Liver (tissue), 9 donors: ENCODE measurements around the gene UNC5A. TPM values are rescaled to one million over a fixed set of nuclear protein-coding genes. Genes with fewer than 3 reads are reported as not detected.

Experiments used
- DNase-seq: peaks from one replicate; pipeline ENCODE4 v3.0.0-alpha.2; 2017; ENCODE audit warnings: low spot score
- H3K27ac ChIP-seq, 2 donors: one replicate each; pipeline ENCODE4 v1.7.0; 2013; ENCODE audit warnings: inconsistent platforms in 2 of 2, low read length in 2 of 2, control low read depth in 1 of 2, low read depth in 1 of 2, mild to moderate bottlenecking in 1 of 2
- H3K27me3 ChIP-seq, 4 donors: one replicate each; pipeline versions ENCODE4 v1.6.1 to v1.7.0; 2013; ENCODE audit warnings: low read length in 3 of 4, inconsistent platforms in 1 of 4, mild to moderate bottlenecking in 1 of 4, moderate library complexity in 1 of 4; ENCODE audit not compliant: control insufficient read depth in 4 of 4, insufficient read depth in 4 of 4
- H3K36me3 ChIP-seq, 4 donors: one replicate each; pipeline versions ENCODE4 v1.6.1 to v1.7.0; 2013; ENCODE audit warnings: low read length in 3 of 4, mild to moderate bottlenecking in 3 of 4, low read depth in 1 of 4, moderate library complexity in 1 of 4; ENCODE audit not compliant: control insufficient read depth in 4 of 4, insufficient read depth in 3 of 4
- H3K4me1 ChIP-seq, 4 donors: one replicate each; pipeline versions ENCODE4 v1.6.1 to v1.7.0; 2013; ENCODE audit warnings: low read length in 3 of 4, mild to moderate bottlenecking in 3 of 4, moderate library complexity in 1 of 4; ENCODE audit not compliant: control insufficient read depth in 4 of 4, insufficient read depth in 4 of 4
- H3K4me3 ChIP-seq, 3 donors: one replicate each; pipeline versions ENCODE4 v1.6.1 to v1.7.0; 2013; ENCODE audit warnings: low read length in 3 of 3, control low read depth in 1 of 3, low read depth in 1 of 3, mild to moderate bottlenecking in 1 of 3
- H3K9ac ChIP-seq, 2 donors: one replicate each; pipeline ENCODE4 v1.7.0; 2013; ENCODE audit warnings: low read length in 2 of 2, mild to moderate bottlenecking in 2 of 2, moderate library complexity in 2 of 2, control low read depth in 1 of 2, low read depth in 1 of 2
- H3K9me3 ChIP-seq, 4 donors: one replicate each; pipeline versions ENCODE4 v1.6.1 to v1.7.0; 2013; ENCODE audit warnings: low read length in 3 of 4; ENCODE audit not compliant: control insufficient read depth in 4 of 4
- EGR1 ChIP-seq, 2 donors: IDR thresholded peaks; 2 replicates each; pipeline ENCODE4 v1.6.1; 2016 to 2018; ENCODE audit warnings: antibody characterized with exemption in 2 of 2, low read depth in 2 of 2
- FOXA1 ChIP-seq: IDR thresholded peaks from 2 replicates; pipeline ENCODE4 v1.6.1; 2016; ENCODE audit warnings: antibody characterized with exemption
- FOXA2 ChIP-seq: IDR thresholded peaks from 2 replicates; pipeline ENCODE4 v1.6.1; 2016; ENCODE audit warnings: antibody characterized with exemption
- GABPA ChIP-seq, 2 donors: IDR thresholded peaks in 1 of 2; conservative IDR thresholded peaks in 1 of 2; 2 replicates each; pipeline ENCODE4 v1.6.1; 2016; ENCODE audit warnings: antibody characterized with exemption in 2 of 2, mild to moderate bottlenecking in 1 of 2, moderate library complexity in 1 of 2
- HNF4A ChIP-seq, 2 donors: conservative IDR thresholded peaks; 2 replicates each; pipeline ENCODE4 v1.6.1; 2016; ENCODE audit warnings: antibody characterized with exemption in 2 of 2, mild to moderate bottlenecking in 2 of 2
- HNF4G ChIP-seq: IDR thresholded peaks from 2 replicates; pipeline ENCODE4 v1.6.1; 2016; ENCODE audit warnings: antibody characterized with exemption
- JUND ChIP-seq, 2 donors: IDR thresholded peaks; 2 replicates each; pipeline ENCODE4 v1.6.1; 2016; ENCODE audit warnings: antibody characterized with exemption in 2 of 2
- MAX ChIP-seq: IDR thresholded peaks from 2 replicates; pipeline ENCODE4 v1.6.1; 2016; ENCODE audit warnings: antibody characterized with exemption
- NR2F2 ChIP-seq: IDR thresholded peaks from 2 replicates; pipeline ENCODE4 v1.6.1; 2016; ENCODE audit warnings: antibody characterized with exemption
- RAD21 ChIP-seq, 2 donors: IDR thresholded peaks; 2 replicates each; pipeline ENCODE4 v1.6.1; 2016; ENCODE audit warnings: antibody characterized with exemption in 2 of 2, mild to moderate bottlenecking in 2 of 2
- RXRA ChIP-seq, 2 donors: IDR thresholded peaks; 2 replicates each; pipeline ENCODE4 v1.6.1; 2017 to 2018; ENCODE audit warnings: antibody characterized with exemption in 2 of 2, mild to moderate bottlenecking in 1 of 2
- SP1 ChIP-seq: IDR thresholded peaks from 2 replicates; pipeline ENCODE4 v1.6.1; 2018; ENCODE audit warnings: antibody characterized with exemption, mild to moderate bottlenecking
- TAF1 ChIP-seq: conservative IDR thresholded peaks from 2 replicates; pipeline ENCODE4 v1.6.1; 2016; ENCODE audit warnings: antibody characterized with exemption, mild to moderate bottlenecking
- YY1 ChIP-seq: IDR thresholded peaks from 2 replicates; pipeline ENCODE4 v1.6.1; 2016; ENCODE audit warnings: antibody characterized with exemption, mild to moderate bottlenecking
- WGBS: extraction: QIAGEN DNeasy Blood & Tissue Kit; methylation state at CpG from one replicate; pipeline ENCODE4 v1.1.7; 2013; 5-methylcytosine and 5-hydroxymethylcytosine counted together
- polyA plus RNA-seq, 2 donors: library from polyadenylated mRNA; stranded (reverse) in 1 of 2; unstranded in 1 of 2; fragments of 200-250 nt in 1 of 2; fragments of >200 nt in 1 of 2; fragmentation: Nextera tagmentation in 1 of 2; extraction: Ambion mirVana in 1 of 2; gene quantifications; one replicate each; pipeline versions ENCODE4 v1.2.1 to v1.2.3, GENCODE V29; 2013 to 2015
- total RNA-seq, 2 donors: library from RNA; depleted of rRNA; stranded (reverse); fragments of >200 nt; gene quantifications; one replicate each; pipeline ENCODE4 v1.2.3, GENCODE V29; 2014
- TF ChIP-seq, protein P1 (sequence below): IDR thresholded peaks from 2 replicates; pipeline ENCODE4 v1.6.1; 2016; ENCODE audit warnings: antibody characterized with exemption
- TF ChIP-seq, protein P2 (sequence below): IDR thresholded peaks from 2 replicates; pipeline ENCODE4 v1.6.1; 2016; ENCODE audit warnings: antibody characterized with exemption, mild to moderate bottlenecking
- TF ChIP-seq, protein P3 (sequence below): fragments of 150-350 bp; IDR thresholded peaks from 2 replicates; pipeline ENCODE4 v1.5.1; 2017; ENCODE audit warnings: improper control_type of control experiment, low read depth, low read length; ENCODE audit not compliant: missing input control
- TF ChIP-seq, protein P4 (sequence below): IDR thresholded peaks from 2 replicates; pipeline ENCODE4 v1.6.1; 2016; ENCODE audit warnings: antibody characterized with exemption
- donor health status: healthy.
- donor health status: healthy.
- donor health status: healthy.
- donor health status: healthy.
- donor health status: healthy.

UNC5A gene
- total and polyA plus RNA-seq, 4 donors = under 0.01 to 0.07 (median 0.03) TPM; not detected in 1

DNA sequence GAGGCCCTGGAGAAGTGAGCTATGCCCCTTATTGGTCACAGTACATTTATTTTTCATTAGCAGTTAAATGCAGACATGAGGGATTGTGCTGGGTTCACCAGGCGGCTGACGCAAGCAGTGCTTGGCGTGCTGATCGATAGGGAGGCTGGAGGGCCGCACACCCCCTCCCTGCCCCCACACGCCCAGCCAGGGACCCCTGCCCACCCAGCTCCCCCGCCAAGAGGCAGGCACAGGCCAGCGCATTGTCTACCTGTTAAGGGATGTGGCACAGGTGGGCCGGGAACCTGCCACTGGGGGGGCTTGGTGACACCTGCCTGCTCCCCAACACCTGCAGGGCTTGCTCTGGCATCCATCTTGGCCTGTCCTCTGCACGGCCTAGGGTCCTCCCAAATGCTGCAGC is 49.6 kb downstream of the UNC5A start:
- H3K27ac ChIP-seq = no peak overlapping the region
- peaks cover 0 to 9% (median 0%) of the 10 kb centered on the region in 4 donors for H3K27me3 ChIP-seq
- 63% methylated on average over 10 of the region's 10 CpGs for WGBS
- no peak overlapping the region for H3K4me3 ChIP-seq
- no peak for DNase-seq
- H3K36me3 ChIP-seq = no peaks in the 10 kb centered on the region
- no peaks in the 10 kb centered on the region for H3K4me1 ChIP-seq
- TF ChIP-seq MAX (no peak), TAF1 (no peak), GABPA (IDR thresholded peaks at IDR 0.05 in 1 of 2, conservative IDR thresholded peaks at IDR 0.05 in 1 of 2) (no peak), EGR1 (IDR thresholded peaks at IDR 0.05; ENCODE audit: low read depth in 2 of 2) (no peak), FOXA2 (no peak), RXRA (IDR thresholded peaks at IDR 0.05) (no peak), NR2F2 (no peak), HNF4G (no peak), YY1 (no peak), FOXA1 (no peak), JUND (IDR thresholded peaks at IDR 0.05) (no peak), RAD21 (IDR thresholded peaks at IDR 0.05) (no peak), SP1 (no peak), HNF4A (conservative IDR thresholded peaks at IDR 0.05) (no peak)
- TF ChIP-seq, protein P1, sequence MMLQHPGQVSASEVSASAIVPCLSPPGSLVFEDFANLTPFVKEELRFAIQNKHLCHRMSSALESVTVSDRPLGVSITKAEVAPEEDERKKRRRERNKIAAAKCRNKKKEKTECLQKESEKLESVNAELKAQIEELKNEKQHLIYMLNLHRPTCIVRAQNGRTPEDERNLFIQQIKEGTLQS = no peak
- TF ChIP-seq, protein P2, sequence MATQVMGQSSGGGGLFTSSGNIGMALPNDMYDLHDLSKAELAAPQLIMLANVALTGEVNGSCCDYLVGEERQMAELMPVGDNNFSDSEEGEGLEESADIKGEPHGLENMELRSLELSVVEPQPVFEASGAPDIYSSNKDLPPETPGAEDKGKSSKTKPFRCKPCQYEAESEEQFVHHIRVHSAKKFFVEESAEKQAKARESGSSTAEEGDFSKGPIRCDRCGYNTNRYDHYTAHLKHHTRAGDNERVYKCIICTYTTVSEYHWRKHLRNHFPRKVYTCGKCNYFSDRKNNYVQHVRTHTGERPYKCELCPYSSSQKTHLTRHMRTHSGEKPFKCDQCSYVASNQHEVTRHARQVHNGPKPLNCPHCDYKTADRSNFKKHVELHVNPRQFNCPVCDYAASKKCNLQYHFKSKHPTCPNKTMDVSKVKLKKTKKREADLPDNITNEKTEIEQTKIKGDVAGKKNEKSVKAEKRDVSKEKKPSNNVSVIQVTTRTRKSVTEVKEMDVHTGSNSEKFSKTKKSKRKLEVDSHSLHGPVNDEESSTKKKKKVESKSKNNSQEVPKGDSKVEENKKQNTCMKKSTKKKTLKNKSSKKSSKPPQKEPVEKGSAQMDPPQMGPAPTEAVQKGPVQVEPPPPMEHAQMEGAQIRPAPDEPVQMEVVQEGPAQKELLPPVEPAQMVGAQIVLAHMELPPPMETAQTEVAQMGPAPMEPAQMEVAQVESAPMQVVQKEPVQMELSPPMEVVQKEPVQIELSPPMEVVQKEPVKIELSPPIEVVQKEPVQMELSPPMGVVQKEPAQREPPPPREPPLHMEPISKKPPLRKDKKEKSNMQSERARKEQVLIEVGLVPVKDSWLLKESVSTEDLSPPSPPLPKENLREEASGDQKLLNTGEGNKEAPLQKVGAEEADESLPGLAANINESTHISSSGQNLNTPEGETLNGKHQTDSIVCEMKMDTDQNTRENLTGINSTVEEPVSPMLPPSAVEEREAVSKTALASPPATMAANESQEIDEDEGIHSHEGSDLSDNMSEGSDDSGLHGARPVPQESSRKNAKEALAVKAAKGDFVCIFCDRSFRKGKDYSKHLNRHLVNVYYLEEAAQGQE = no peak
- TF ChIP-seq, protein P3, sequence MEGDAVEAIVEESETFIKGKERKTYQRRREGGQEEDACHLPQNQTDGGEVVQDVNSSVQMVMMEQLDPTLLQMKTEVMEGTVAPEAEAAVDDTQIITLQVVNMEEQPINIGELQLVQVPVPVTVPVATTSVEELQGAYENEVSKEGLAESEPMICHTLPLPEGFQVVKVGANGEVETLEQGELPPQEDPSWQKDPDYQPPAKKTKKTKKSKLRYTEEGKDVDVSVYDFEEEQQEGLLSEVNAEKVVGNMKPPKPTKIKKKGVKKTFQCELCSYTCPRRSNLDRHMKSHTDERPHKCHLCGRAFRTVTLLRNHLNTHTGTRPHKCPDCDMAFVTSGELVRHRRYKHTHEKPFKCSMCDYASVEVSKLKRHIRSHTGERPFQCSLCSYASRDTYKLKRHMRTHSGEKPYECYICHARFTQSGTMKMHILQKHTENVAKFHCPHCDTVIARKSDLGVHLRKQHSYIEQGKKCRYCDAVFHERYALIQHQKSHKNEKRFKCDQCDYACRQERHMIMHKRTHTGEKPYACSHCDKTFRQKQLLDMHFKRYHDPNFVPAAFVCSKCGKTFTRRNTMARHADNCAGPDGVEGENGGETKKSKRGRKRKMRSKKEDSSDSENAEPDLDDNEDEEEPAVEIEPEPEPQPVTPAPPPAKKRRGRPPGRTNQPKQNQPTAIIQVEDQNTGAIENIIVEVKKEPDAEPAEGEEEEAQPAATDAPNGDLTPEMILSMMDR = no peak
- TF ChIP-seq, protein P4, sequence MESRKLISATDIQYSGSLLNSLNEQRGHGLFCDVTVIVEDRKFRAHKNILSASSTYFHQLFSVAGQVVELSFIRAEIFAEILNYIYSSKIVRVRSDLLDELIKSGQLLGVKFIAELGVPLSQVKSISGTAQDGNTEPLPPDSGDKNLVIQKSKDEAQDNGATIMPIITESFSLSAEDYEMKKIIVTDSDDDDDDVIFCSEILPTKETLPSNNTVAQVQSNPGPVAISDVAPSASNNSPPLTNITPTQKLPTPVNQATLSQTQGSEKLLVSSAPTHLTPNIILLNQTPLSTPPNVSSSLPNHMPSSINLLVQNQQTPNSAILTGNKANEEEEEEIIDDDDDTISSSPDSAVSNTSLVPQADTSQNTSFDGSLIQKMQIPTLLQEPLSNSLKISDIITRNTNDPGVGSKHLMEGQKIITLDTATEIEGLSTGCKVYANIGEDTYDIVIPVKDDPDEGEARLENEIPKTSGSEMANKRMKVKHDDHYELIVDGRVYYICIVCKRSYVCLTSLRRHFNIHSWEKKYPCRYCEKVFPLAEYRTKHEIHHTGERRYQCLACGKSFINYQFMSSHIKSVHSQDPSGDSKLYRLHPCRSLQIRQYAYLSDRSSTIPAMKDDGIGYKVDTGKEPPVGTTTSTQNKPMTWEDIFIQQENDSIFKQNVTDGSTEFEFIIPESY = no peak
- H3K9ac ChIP-seq = no peak overlapping the region
- no peaks in the 10 kb centered on the region for H3K9me3 ChIP-seq
